IPS-20b (cell line): ENCODE results near the gene CELSR2.

Experiments used
- H3K27ac ChIP-seq: one replicate; pipeline ENCODE4 v1.5.1; 2013; ENCODE audit warnings: low read length
- H3K27me3 ChIP-seq: 2 replicates; pipeline ENCODE4 v1.6.1; 2013; ENCODE audit warnings: mild to moderate bottlenecking, low read length, inconsistent platforms; ENCODE audit not compliant: insufficient read depth
- H3K36me3 ChIP-seq: 2 replicates; pipeline ENCODE4 v1.6.1; 2013; ENCODE audit warnings: low read depth, mild to moderate bottlenecking, inconsistent platforms, low read length, moderate library complexity; ENCODE audit not compliant: insufficient read depth
- H3K4me1 ChIP-seq: 2 replicates; pipeline ENCODE4 v1.6.1; 2013; ENCODE audit warnings: mild to moderate bottlenecking, control low read depth, inconsistent platforms, low read length, moderate library complexity; ENCODE audit not compliant: insufficient read depth
- H3K4me3 ChIP-seq: 2 replicates; pipeline ENCODE4 v1.5.1; 2013; ENCODE audit warnings: mild to moderate bottlenecking, low read length, inconsistent platforms
- H3K9ac ChIP-seq: 2 replicates; pipeline ENCODE4 v1.6.1; 2013; ENCODE audit warnings: low read depth, mild to moderate bottlenecking, inconsistent platforms, low read length, moderate library complexity
- H3K9me3 ChIP-seq: 2 replicates; pipeline ENCODE4 v1.6.1; 2013; ENCODE audit warnings: mild to moderate bottlenecking, low read depth, low read length, inconsistent platforms; ENCODE audit not compliant: insufficient read depth

Gene CELSR2

GRCh38 chr1:109261006-109261405 is 11.7 kb downstream of the CELSR2 start:
- Histone ChIP-seq H3K36me3 (peaks cover 34% of the 10 kb centered on the region), H3K9ac (no peak overlapping the region), H3K27ac (no peak overlapping the region), H3K4me3 (no peak overlapping the region), H3K9me3 (no peaks in the 10 kb centered on the region), H3K27me3 (no peaks in the 10 kb centered on the region), H3K4me1 (peaks cover 6% of the 10 kb centered on the region; the same call in 1 of the 2 replicates)

DNA sequence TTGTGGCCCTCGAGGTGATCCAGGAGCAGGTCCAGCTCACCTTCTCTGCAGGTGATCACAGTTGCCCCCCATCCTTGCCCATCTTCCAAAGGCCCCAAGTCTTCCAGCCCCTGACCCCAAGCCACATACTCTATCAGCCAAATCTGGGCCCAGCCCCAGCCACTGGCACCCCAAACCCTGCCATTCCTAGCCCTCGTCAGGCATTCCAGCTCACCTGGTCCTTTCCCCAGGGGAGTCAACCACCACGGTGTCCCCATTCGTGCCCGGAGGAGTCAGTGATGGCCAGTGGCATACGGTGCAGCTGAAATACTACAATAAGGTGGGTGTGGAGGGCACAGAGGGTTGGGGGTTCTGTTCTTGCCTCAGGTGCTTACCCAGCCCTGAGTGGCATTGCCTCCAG is 12.2 kb downstream of the CELSR2 start:
- Histone ChIP-seq H3K9me3 (no peaks in the 10 kb centered on the region), H3K9ac (no peak overlapping the region), H3K27ac (no peak overlapping the region), H3K4me1 (peaks cover 6% of the 10 kb centered on the region; the same call in 1 of the 2 replicates), H3K36me3 (peaks cover 36% of the 10 kb centered on the region), H3K27me3 (no peaks in the 10 kb centered on the region), H3K4me3 (no peak overlapping the region)

DNA sequence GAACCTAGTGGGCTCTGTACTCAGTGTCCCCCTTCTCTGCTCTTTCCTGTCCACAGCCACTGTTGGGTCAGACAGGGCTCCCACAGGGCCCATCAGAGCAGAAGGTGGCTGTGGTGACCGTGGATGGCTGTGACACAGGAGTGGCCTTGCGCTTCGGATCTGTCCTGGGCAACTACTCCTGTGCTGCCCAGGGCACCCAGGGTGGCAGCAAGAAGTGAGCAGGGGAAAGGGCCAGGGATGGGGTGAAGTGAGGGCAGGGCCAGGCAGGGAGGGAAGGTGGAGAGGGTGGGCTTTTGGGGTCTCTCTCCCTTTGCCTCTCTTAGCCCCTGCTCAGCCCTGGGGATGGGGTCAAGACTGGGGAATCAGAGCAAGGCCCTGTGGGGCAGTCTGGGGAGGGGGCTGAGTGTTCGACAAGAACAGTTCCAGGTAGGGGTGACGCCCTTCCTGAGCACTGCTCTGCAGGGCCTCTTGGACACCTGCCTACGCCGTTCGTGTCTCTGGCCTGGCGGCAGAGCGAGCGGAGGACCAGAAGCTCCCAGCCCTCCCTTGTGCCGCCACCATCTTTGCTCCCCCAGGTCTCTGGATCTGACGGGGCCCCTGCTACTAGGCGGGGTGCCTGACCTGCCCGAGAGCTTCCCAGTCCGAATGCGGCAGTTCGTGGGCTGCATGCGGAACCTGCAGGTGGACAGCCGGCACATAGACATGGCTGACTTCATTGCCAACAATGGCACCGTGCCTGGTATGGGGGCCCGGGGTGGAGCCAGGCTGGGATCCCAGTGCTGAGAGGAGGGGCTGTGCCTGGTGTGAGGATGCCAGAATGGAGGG is 13.1 kb downstream of the CELSR2 start:
- Histone ChIP-seq H3K4me3 (no peak overlapping the region), H3K27ac (no peak overlapping the region), H3K27me3 (no peaks in the 10 kb centered on the region), H3K9me3 (no peaks in the 10 kb centered on the region), H3K36me3 (peaks cover 39% of the 10 kb centered on the region), H3K9ac (no peak overlapping the region), H3K4me1 (peaks cover 6% of the 10 kb centered on the region; the same call in 1 of the 2 replicates)

- Histone ChIP-seq H3K36me3 (peaks cover 42% of the 10 kb centered on the region), H3K4me1 (peaks cover 6% of the 10 kb centered on the region; the same call in 1 of the 2 replicates), H3K9me3 (no peaks in the 10 kb centered on the region), H3K4me3 (no peak overlapping the region), H3K9ac (no peak overlapping the region), H3K27me3 (no peaks in the 10 kb centered on the region), H3K27ac (no peak overlapping the region)
Observed at GRCh38 chr1:109263234-109263596, 13.9 kb downstream of the CELSR2 start.

GRCh38 chr1:109263597-109264378 is 14.4 kb downstream of the CELSR2 start:
- Histone ChIP-seq H3K27me3 (no peaks in the 10 kb centered on the region), H3K27ac (no peak overlapping the region), H3K36me3 (peaks cover 47% of the 10 kb centered on the region), H3K4me3 (no peak overlapping the region), H3K9me3 (no peaks in the 10 kb centered on the region), H3K9ac (no peak overlapping the region), H3K4me1 (peaks cover 6% of the 10 kb centered on the region; the same call in 1 of the 2 replicates)

DNA sequence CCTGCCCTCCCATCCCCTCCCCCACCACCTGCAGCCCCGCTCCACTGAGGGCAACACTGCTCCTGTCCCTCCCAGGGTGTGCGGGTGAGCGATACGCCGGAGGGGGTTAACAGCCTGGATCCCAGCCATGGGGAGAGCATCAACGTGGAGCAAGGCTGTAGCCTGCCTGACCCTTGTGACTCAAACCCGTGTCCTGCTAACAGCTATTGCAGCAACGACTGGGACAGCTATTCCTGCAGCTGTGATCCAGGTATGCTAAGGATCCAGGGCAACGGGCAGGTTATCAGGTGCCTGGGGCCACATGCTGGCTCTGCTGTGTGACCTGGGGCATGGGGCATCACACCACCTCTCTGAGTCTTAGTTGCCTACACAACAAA is 15.0 kb downstream of the CELSR2 start:
- peaks cover 47% of the 10 kb centered on the region for H3K36me3 ChIP-seq
- no peak overlapping the region for H3K27ac ChIP-seq
- no peaks in the 10 kb centered on the region for H3K27me3 ChIP-seq
- peaks cover 5% of the 10 kb centered on the region; the same call in 1 of the 2 replicates for H3K4me1 ChIP-seq
- no peaks in the 10 kb centered on the region for H3K9me3 ChIP-seq
- no peak overlapping the region for H3K4me3 ChIP-seq
- no peak overlapping the region for H3K9ac ChIP-seq

DNA sequence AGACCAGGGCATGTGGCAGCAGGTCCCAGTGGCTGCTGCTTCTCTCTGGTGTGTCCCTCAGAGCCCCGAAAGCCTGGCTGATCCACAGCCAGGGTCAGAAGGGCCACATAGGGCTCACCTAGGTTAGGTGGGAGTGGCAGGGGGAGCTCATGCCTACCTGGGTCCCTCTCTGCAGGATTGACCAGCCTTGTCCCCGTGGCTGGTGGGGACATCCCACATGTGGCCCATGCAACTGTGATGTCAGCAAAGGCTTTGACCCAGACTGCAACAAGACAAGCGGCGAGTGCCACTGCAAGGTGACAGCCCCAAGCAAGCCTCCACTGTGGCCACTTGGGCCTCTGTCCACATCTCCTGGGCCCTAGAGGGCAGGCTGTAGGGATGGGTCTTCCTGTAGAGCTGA is 15.7 kb downstream of the CELSR2 start:
- H3K36me3 ChIP-seq, result peaks cover 52% of the 10 kb centered on the region
- H3K9ac ChIP-seq, result no peak overlapping the region
- no peak overlapping the region for H3K27ac ChIP-seq
- no peaks in the 10 kb centered on the region for H3K27me3 ChIP-seq
- no peak overlapping the region for H3K4me3 ChIP-seq
- H3K4me1 ChIP-seq, result no peaks in the 10 kb centered on the region; the same call in 1 of the 2 replicates
- no peaks in the 10 kb centered on the region for H3K9me3 ChIP-seq

- Histone ChIP-seq H3K9me3 (no peaks in the 10 kb centered on the region), H3K4me3 (no peak overlapping the region), H3K27ac (no peak overlapping the region), H3K4me1 (no peaks in the 10 kb centered on the region), H3K9ac (no peak overlapping the region), H3K36me3 (peaks cover 60% of the 10 kb centered on the region), H3K27me3 (no peaks in the 10 kb centered on the region)
Observed at GRCh38 chr1:109265741-109266330, 16.5 kb downstream of the CELSR2 start.

- H3K27ac ChIP-seq, result no peak overlapping the region
- H3K36me3 ChIP-seq, result peaks cover 62% of the 10 kb centered on the region
- H3K27me3 ChIP-seq, result no peaks in the 10 kb centered on the region
- no peak overlapping the region for H3K4me3 ChIP-seq
- no peaks in the 10 kb centered on the region for H3K4me1 ChIP-seq
- no peaks in the 10 kb centered on the region for H3K9me3 ChIP-seq
- no peak overlapping the region for H3K9ac ChIP-seq
Observed at GRCh38 chr1:109266965-109267364, 17.6 kb downstream of the CELSR2 start.

- H3K36me3 ChIP-seq, result peaks cover 70% of the 10 kb centered on the region
- no peaks in the 10 kb centered on the region for H3K27me3 ChIP-seq
- no peaks in the 10 kb centered on the region for H3K9me3 ChIP-seq
- H3K27ac ChIP-seq, result no peak overlapping the region
- H3K4me3 ChIP-seq, result no peak overlapping the region
- H3K9ac ChIP-seq, result no peak overlapping the region
- H3K4me1 ChIP-seq, result no peaks in the 10 kb centered on the region
Observed at GRCh38 chr1:109267743-109268300, 18.5 kb downstream of the CELSR2 start.

- no peak overlapping the region for H3K27ac ChIP-seq
- no peaks in the 10 kb centered on the region for H3K4me1 ChIP-seq
- H3K36me3 ChIP-seq, result peaks cover 71% of the 10 kb centered on the region
- H3K9ac ChIP-seq, result no peak overlapping the region
- no peak overlapping the region for H3K4me3 ChIP-seq
- H3K9me3 ChIP-seq, result no peaks in the 10 kb centered on the region
- H3K27me3 ChIP-seq, result no peaks in the 10 kb centered on the region
Observed at GRCh38 chr1:109268431-109269211, 19.3 kb downstream of the CELSR2 start.
